OCI-LY7 (cell line): ENCODE data around the gene MTHFSD.

Experiments used
- CTCF ChIP-seq: fragments of 200-600 bp; sonication (generic); conservative IDR thresholded peaks from 2 replicates; pipeline ENCODE4 v1.5.1; 2014; ENCODE audit warnings: mild to moderate bottlenecking, antibody characterized with exemption, low read length, moderate library complexity, mixed read lengths
- EZH2phosphoT487 ChIP-seq: fragments of 200-600 bp; sonication (generic); IDR thresholded peaks from 2 replicates; pipeline ENCODE4 v1.6.1; 2018; ENCODE audit warnings: low read depth, borderline replicate concordance, mild to moderate bottlenecking, mixed run types, antibody characterized with exemption, low read length, moderate library complexity, mixed read lengths

- TF ChIP-seq CTCF (no peak), EZH2phosphoT487 (no peak)
Observed at GRCh38 chr16:86597126-86597879, 42.3 kb upstream of the MTHFSD start.
